ENCODE results near the gene CCDC89. TPM values are rescaled to one million over a fixed set of nuclear protein-coding genes. Genes with fewer than 3 reads are reported as not detected.

The CCDC89 gene
- total and polyA plus RNA-seq, 9 of the 15 experiments (the other 6 are each of a cell fraction or from before 2014, with no cell fraction given), result 0.07 to 0.09 TPM; not detected in 7

DNA sequence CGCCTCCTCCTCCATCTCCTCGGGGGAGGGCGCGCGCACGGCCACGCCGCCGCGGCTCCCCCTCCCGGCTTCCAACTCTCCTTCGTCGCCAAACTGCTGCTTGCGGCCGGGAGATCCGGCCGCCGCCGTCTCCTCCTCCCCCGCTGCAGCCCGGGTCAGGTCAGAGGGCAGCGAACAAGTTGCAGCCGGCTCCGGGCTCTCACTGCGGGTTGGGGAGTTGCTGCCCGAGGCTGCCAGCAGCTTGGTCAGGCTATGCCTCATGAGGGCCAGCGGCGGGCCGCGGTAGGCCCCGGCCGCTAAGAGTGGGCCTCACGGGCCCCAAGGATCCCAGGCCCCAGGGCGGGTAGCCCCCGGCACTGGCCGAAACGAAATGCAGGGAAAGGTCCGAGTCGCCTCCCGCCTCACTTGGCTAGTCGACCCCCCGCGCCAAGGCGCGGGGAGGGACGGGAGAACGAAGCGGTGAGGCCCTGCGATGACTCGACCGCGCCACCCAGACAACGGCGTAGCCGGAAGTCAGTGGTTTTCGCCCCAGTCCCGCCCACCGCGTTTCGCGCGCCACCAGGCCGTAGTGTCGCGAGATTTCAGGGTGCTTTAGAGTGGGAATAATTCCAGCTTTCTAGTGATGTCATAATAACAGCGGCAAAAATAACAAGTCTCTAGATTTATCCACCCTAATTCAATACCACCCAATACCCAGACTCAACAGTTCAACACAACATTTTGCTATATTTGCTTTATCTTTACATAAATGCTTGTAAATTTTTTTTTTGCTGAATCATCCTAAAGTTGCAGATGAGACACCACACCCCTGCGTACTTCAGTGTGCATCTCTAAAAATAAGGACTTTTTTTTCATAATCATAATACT is 21.1 kb downstream of the CCDC89 start, which contains the start of gene CREBZF (continued):
- TF ChIP-seq, protein P1, sequence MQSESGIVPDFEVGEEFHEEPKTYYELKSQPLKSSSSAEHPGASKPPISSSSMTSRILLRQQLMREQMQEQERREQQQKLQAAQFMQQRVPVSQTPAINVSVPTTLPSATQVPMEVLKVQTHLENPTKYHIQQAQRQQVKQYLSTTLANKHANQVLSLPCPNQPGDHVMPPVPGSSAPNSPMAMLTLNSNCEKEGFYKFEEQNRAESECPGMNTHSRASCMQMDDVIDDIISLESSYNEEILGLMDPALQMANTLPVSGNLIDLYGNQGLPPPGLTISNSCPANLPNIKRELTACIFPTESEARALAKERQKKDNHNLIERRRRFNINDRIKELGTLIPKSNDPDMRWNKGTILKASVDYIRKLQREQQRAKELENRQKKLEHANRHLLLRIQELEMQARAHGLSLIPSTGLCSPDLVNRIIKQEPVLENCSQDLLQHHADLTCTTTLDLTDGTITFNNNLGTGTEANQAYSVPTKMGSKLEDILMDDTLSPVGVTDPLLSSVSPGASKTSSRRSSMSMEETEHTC (IDR thresholded peaks at IDR 0.05), result 0 out of 2 replicates have a peak, but pooled peaks have one; percentile 7
- TF ChIP-seq, protein P2, sequence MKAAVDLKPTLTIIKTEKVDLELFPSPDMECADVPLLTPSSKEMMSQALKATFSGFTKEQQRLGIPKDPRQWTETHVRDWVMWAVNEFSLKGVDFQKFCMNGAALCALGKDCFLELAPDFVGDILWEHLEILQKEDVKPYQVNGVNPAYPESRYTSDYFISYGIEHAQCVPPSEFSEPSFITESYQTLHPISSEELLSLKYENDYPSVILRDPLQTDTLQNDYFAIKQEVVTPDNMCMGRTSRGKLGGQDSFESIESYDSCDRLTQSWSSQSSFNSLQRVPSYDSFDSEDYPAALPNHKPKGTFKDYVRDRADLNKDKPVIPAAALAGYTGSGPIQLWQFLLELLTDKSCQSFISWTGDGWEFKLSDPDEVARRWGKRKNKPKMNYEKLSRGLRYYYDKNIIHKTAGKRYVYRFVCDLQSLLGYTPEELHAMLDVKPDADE (conservative IDR thresholded peaks at IDR 0.05; ENCODE audit: control insufficient read depth, low read depth, low read length), result 0 out of 2 replicates have a peak, but pooled peaks have one; percentile 29
- TF ChIP-seq MLLT1 (IDR thresholded peaks at IDR 0.05) (peak; percentile 42 to 50; a peak in 2 of 4 replicates), RBM25 (IDR thresholded peaks at IDR 0.05; ENCODE audit: low read depth, low read length, severe bottlenecking) (peak; percentile 29), SMAD1 (IDR thresholded peaks at IDR 0.05; ENCODE audit: low read depth, low read length, partially characterized antibody) (no peak), ZNF3 (CRISPR knock-in tag; IDR thresholded peaks at IDR 0.05) (no peak), MAFF (IDR thresholded peaks at IDR 0.05; ENCODE audit: low read length) (peak; percentile 99), RBM22 (IDR thresholded peaks at IDR 0.05; ENCODE audit: low read depth, low read length, poor library complexity, severe bottlenecking) (peak; percentile 90), YBX1 (IDR thresholded peaks at IDR 0.05) (no peak), SIN3A (IDR thresholded peaks at IDR 0.05; ENCODE audit: borderline replicate concordance in 2 of 2, control insufficient read depth in 1 of 2, low read depth in 2 of 2, low read length in 2 of 2) (peak in 1 of 2 experiments; percentile 35; a peak in 1 of 4 replicates)
- TF ChIP-seq, protein P3, sequence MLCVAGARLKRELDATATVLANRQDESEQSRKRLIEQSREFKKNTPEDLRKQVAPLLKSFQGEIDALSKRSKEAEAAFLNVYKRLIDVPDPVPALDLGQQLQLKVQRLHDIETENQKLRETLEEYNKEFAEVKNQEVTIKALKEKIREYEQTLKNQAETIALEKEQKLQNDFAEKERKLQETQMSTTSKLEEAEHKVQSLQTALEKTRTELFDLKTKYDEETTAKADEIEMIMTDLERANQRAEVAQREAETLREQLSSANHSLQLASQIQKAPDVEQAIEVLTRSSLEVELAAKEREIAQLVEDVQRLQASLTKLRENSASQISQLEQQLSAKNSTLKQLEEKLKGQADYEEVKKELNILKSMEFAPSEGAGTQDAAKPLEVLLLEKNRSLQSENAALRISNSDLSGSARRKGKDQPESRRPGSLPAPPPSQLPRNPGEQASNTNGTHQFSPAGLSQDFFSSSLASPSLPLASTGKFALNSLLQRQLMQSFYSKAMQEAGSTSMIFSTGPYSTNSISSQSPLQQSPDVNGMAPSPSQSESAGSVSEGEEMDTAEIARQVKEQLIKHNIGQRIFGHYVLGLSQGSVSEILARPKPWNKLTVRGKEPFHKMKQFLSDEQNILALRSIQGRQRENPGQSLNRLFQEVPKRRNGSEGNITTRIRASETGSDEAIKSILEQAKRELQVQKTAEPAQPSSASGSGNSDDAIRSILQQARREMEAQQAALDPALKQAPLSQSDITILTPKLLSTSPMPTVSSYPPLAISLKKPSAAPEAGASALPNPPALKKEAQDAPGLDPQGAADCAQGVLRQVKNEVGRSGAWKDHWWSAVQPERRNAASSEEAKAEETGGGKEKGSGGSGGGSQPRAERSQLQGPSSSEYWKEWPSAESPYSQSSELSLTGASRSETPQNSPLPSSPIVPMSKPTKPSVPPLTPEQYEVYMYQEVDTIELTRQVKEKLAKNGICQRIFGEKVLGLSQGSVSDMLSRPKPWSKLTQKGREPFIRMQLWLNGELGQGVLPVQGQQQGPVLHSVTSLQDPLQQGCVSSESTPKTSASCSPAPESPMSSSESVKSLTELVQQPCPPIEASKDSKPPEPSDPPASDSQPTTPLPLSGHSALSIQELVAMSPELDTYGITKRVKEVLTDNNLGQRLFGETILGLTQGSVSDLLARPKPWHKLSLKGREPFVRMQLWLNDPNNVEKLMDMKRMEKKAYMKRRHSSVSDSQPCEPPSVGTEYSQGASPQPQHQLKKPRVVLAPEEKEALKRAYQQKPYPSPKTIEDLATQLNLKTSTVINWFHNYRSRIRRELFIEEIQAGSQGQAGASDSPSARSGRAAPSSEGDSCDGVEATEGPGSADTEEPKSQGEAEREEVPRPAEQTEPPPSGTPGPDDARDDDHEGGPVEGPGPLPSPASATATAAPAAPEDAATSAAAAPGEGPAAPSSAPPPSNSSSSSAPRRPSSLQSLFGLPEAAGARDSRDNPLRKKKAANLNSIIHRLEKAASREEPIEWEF (CRISPR knock-in tag; IDR thresholded peaks at IDR 0.05), result no peak
